Umbilical cord (tissue), 2 donors: ENCODE results near the gene ZNF516. TPM values are rescaled to one million over a fixed set of nuclear protein-coding genes. Genes with fewer than 3 reads are reported as not detected.
"Not testable (repeated sequence)": the region's sequence is repeated elsewhere in the genome, so short reads cannot be mapped to it uniquely, and the experiment has no call there.

Source experiments
- DNase-seq: peaks from one replicate; pipeline ENCODE4 v3.0.0-alpha.2; 2015; ENCODE audit warnings: low spot score
- total RNA-seq: library from RNA; depleted of rRNA; stranded (reverse); fragments of >200 nt; gene quantifications from one replicate; pipeline ENCODE4 v1.2.3, GENCODE V29; 2014; ENCODE audit warnings: low replicate concordance; ENCODE audit not compliant: insufficient read depth

Gene ZNF516
- total RNA-seq, 1 donor from 2014 or later, result 29.6 TPM

DNA sequence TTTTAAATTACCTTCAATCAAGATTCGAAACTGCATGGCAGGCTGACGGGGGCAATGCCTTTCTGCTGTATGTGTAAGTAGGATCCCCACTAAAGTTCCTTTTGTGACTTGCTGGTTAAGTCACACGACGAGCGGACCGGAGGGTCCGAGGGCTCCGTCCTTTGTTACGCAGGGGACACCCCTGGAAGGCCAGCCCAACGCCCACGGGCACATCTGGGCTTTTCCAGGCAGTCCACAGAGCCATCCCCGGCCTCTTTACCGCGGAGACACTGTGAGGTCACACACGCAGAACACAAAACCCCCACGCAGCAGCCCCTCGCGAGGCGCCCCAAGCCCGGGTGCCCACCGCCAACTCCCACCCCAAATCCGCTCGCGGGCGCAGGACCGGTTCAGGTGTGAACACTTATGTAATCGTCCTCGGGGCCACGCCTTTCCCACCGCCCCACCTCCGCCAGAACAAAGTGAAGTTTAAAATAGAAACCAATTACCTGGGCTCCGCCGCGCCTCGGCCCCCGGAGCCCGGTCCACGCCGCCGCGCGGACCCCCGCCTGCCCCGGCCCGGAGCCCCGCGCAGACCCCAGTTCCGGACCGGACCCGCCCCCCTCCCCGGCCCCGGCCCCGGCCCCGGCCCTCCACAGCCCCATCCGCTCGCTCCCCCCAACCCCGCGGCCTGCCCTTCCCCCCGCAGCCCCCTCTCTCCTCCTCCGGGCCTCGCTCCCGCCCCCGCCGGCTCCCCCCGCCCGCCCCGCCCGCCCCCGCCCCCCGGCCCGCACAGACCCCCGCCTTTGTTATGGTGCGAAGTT is 4.2 kb downstream of the ZNF516 start:
- DNase-seq, result peak; percentile 31

DNA sequence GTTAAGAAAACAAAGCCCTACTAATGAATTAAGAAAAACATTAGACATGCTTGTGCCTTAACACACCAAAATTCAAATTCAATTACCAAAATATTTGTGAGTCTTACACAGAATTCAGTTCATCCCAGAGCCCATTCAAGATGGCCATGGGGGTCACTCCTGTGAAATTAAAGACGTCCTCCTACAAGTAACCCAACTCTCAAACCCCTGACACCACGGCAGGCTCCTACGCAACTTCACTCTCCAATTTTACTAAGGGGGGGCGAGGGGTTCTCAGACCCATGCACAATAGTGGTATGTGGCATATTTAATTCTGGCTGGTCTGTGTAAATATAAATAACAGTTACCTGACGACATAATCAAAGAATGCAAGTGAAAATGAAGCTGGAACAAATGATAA is 5.0 kb downstream of the ZNF516 start:
- DNase-seq, result no peak

DNA sequence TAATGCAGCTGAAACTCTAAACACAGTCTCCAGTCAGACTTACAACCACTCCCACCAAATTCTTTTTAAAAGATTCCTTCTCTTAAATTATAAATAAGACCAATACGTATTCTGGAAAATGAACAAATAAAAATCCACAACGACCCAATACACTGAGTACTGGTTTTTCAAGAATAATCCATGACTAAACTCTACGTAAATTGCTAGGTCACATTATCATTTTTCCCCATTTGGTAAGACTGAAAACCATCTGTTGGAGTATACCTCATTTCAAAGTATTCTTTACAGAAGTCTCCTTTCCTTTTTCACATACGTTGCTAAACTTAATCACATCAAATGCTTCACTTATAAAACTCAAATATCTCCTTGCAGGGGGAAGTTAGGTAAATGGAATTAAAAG is 6.0 kb downstream of the ZNF516 start:
- peak; percentile 56 for DNase-seq

DNA sequence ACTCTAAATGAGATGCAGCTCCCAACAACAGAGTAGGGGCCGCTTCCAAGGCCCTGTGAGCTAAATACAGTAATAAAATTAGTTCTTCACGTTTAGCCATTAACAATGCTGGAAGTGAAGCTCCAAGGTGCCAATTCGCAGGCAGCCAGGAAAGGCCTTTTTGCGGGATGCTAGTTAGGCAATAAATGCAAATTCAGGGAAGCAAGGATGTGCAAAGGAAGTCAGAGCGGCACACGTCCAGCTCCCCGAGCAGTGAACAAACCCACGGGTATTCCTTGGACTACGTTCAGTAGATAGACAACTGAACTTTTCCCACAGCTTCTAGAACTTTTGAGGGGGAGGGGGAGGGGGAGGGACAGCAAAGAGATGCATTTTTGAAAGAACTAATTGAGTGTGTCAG is 6.9 kb downstream of the ZNF516 start:
- DNase-seq, result peak; percentile 23

DNA sequence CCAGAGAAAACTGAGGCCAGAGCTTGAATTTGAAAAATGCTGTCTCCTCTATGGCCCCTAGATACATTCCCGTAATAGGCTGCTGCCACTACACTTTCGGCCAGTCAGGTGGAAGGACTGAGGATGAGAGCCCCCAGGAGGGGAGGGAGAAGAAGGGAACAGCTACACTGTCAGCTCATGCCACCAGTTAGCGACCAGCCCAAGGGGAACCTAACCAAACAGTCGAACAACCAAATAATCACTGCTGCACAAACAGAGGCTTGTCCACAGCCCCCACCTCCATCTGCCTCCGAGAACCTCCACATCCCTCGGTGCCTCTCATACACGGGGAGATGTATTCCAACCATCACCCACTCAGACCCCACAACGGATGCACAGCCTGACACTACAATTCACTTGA is 7.3 kb downstream of the ZNF516 start:
- DNase-seq, result no peak

DNA sequence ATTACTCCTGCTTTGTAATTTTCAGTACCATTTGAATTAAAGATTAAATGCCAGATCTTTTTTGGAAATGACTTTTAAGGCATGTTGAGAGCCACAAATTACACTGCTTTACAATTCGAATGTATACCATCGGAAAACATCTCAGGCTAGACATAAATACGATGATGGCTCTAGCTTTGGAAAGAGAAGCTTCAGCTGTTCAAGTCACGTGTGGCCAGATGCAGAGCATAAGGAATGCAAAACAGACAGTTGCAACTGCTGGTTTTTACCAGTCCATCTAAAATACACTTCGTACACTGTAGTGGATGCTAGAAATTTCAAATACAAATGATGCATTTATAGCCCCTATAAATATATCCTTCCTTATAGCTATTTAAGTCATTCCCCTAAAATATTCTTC is 8.0 kb downstream of the ZNF516 start:
- DNase-seq, result peak; percentile 84

DNA sequence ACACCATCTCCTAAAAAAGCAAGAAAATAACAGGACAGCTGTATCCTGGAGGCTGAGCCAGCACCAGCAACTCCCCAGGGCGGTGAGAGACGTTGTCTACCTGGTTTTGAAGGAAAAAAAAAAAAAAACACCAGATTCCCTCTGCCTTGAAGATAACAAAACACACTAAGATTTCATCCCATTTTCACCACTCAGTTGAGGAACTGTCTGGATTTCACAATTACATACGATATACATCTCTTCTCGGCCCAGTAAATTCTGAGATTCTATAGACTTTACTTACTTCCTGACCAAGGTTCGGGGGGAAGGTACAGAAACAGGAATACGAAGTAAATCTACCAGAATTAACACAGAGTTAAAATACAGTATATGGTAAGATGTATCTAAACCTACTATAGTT is 8.5 kb downstream of the ZNF516 start:
- no peak for DNase-seq

DNA sequence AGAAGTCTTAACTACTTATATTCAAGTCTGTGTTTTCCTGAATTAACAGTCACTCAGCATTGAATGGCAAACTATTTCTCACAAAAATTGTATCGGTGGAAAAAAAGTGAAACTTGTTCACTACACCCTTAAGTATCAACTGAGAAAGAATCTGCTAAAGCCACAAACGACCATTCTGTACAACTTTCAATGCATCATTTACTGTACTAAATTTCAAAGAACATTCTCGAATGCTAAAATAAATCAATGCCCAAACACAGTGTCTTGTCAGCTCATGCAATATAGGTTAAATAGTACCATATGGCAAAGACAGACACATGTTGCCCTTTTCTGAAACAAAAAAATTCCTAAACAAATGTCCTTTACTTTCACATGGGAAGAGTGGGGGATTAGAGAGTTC is 9.0 kb downstream of the ZNF516 start:
- no peak for DNase-seq

DNA sequence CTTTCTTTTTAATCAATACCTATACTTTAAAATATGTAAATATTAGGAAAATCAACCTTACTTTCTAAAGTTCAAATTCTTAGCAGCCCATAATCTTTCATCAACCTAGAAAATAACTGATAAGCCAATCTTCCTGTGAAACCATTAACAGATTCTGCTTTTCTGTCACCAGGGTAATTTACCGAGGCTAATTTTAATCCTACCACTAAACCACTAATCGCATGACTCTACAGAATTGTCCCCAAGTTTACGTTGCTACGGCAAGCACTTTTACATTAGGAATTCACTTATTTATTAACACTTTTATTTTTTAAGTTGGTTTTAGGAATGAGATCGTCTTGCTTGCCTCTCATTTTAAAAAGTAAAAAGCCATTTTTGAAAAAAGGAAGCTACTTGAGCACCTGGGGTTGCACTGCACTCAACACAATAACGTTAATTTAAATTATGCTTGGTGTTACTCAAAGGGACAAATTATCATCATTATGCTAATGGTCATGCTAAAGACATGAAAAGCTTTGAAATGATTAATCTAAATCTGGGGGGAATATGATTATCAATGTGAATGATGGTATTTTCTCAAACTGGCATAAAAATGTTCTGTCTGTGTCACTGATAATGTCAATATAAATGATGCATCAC is 10.2 kb downstream of the ZNF516 start:
- DNase-seq, result no peak

DNA sequence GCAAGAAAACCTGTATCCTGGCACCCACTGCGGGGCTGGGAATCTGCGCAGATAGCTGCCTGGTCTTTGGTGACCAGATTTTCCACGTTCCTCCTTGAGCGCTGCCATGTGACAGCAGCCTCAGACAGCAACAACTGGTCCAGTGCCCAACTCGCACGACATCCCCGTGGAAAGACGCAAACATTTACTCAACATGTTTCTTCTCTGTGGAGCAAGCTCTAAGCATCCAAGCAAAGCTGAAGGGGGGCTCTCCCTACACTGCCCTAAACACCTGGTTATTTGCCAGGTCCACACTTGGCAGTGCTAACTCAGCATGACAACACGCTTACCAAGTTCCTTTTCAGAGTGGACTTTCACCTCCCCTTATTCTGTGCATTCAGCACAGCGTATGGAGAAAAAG is 11.3 kb downstream of the ZNF516 start:
- no peak for DNase-seq

DNA sequence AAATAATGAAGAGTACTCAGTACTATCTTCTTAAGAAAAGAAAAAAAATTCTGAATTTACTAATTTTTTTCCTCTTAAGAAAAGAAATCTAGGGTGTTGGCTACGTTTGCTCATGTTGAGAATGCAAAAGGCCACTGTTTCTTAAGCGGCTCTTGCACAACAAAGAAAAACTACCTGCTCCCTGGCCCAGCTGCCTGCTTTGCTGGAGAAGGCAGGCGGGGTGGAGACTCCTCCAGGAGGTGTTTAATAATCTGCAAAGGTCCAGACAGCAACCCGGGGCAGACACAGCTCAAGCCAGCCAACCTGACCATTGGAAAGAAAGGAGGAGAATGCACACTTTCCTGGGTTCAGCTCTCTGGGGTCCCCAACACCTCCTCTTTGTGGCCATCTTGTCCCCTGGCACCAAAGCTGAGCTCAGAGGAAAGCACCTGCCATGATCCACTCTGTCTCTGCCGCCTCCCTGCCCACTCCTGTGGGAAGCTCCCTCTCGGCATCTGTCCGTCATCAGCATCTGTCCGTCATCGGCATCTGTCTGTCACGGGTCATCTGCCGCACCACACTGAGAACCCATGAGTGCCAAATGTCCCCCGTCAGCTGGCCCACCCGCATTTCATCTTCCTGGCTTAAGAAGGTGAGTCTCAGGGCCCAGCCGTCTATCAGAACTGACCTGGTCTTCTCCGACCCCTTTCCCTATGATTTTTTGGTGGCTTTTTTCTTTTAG is 11.9 kb downstream of the ZNF516 start:
- DNase-seq, result no peak

DNA sequence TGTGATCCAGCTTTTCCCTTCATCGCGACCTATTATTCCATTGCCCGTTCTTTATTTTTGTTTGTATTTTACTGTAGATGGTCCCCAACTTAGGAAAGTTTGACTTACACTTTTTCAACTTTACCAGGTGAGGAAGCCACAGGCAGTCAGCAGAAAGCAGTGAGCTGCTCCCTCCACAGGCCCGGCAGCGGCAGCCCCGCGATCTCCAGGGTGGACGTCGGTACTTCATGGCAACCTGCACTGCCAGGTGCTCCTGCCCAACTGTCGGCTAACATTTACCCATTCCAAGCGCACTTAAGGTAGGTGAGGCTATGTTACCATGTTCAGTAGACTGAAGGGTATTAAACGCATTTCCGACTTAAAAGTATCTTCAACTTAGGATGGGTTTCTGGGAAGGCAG is 12.8 kb downstream of the ZNF516 start:
- DNase-seq, result no peak

DNA sequence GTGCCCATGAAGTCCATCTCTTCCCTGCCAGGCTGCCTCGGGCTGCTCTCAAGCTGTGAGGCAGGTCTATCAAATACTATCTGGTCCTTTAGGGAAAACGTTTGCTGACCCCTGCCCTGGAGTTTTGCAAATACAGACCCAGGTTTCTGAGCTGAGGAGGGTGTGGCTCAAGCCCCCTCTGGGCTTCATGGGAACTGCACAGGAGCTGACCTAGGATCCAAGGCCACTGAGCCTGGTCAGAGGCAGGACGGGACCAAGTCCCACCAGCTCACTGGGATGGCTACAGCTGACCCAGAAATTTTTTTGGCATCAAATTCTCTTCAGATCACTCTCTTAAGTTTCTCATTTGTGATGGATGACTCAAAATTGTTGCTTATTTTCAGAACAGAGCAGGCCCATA is 14.1 kb downstream of the ZNF516 start:
- DNase-seq, result no peak

DNA sequence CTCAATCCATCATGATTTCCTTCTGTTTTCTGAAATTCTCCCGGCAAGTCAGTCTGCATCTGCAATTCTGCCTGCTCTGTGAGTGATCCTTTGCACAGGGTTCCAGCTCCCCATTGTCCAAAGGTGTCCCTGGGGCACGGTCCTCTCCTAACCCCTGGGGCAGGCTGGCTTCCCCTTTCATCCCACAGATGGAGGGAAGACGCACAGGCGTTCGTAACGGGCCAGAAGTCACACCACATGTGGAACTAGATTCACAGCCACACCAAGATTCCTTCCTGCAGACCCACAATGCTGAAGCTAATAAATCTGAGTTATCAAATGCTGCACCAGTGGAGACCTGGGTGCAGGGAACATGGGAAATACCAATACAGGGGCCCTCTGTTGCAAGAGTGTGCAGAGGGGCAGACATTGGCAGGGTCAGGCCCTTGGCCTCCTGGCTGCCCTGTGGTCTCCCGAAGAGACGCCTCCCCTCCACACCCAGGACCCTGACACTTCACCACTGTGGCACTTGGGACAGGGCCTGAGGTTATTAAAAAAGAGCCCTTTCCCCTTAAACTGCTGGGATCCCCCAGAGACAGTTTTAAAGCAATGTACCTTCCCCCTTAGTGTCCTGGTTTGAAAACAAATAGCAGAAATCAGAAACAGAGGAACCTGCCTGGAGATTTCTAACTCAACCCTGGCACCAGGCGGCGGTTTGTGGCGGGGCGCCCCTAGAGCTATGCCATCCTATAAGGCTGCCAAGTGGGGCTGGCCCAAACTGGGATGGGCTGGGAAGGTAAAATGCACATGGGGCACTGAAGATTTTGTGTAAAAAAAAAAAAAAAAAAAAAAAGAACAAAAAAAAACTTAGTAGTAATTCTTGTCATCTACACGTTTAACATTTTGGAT is 15.4 kb downstream of the ZNF516 start:
- DNase-seq, result no peak

DNA sequence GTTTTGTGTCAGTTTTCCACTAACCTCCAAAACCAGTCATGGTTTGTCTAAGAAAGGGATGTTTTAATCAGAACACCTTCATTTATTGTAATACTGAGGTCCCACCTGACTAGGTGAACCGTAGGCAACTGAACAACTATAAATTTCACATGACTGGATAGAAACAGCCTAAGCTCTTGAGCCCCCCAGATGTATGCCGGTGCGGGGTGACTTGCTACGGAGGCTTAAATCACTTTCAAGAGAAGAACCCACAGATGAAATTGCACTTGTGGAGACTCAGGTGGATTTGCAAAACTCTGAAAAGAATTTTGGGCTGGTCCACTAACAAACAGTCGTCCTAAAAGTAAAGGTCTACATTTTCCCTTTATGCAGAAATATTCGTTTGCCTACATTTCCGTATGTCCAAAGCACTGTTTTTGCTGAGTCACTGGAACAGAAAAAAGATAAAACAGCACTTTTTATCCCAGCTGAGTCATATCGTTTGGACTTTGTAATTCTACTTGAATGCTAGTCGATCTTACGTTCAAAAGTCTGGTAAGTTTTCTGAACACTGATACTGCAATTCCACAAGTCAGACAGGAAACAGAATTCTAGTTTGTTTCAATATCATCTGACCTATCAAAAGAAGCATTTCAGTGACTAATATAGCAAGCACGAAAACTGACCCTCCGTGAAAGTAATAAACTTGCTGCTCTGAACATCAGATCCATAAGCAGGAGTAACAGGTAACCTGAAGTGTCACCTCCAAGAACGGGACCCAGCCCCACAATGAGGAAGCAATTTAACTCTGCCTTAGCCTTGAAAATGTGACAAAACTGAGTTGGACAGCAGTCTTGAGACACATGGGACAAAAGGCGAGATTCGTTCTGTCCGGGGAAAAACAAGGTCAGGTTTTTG is 18.1 kb downstream of the ZNF516 start:
- peak; percentile 87 for DNase-seq

DNA sequence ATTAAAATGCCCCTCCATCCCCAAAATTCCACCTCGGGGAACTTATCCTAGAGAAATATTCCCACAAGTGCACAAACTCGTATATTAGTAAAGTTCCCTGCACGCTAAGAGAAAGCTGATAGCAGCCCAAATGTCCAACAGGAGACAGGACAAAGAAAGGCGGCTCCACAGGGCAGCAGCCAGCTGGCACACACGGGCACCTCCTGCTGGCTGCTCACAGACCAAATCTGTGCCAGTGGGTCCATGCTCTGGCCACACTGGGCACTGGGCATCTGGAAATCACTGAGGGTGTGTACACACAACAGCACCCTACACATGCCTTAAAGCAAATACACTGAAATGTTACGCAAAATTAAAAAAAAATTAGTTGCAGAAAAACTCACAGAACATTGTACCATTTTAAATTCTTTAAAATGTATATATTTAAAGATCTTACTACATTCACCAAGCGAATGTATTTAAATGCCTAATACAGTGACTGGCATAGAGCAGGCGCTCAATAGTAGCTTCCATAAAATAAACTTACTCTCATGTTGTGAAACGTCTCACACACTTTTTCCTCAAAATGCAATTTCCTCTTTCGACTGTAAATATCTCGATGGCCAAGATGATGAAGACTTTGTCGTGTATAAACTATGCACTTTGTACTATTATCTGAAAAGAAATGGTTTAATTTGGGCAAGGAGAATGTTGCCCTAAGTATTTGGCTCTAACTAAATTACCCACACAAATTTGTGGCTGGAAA is 19.4 kb downstream of the ZNF516 start:
- DNase-seq, result no peak

DNA sequence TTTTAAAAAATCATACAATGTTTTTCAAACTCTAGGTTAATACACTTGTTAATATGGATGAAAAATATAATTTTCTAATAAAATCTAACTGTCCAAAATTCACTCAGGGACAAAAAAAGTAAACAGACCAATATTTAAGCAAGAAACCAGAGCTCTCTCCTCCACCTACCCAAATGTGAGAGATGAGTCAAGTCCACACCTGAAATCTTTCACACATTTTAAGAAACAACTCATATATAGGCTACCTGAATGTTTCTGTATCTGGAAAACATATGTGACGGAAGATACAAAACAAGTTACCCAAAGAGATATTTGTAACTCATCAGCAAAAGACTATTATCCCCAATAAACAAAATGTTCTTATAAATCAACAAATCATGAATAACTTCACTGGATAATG is 20.2 kb downstream of the ZNF516 start:
- no peak for DNase-seq

DNA sequence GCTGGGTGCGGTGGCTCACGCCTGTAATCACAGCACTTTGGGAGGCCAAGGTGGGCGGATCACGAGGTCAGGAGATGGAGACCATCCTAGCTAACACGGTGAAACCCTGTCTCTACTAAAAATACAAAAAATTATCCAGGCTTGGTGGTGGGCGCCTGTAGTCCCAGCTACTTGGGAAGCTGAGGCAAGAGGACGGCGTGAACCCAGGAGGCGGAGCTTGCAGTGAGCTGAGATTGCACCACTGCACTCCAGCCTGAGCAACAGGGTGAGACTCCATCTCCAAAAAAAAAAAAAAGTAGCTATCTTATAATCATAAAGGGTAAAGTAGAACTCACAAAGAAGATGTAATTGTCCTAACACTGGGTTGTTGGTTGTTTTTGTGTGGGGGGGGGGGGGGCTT is 21.5 kb downstream of the ZNF516 start:
- not testable (repeated sequence) for DNase-seq

DNA sequence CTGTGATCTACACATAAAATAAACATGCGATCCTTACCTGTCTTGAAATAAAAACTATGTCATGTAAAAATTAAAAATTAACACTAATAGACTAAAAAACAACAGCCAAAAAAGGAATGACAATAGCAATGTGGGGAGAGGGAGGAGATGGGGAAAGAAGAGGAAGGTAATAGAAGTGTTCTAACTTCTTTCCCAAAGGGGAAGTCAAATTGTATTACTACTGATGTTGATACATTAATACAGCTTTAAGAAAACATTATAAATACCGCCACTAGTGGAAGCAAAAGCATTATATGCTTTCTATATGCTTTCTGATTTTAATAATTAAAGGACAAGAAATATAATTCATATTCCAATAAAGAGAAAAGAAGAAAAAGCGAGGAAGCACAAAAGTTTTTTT is 22.2 kb downstream of the ZNF516 start:
- no peak for DNase-seq

DNA sequence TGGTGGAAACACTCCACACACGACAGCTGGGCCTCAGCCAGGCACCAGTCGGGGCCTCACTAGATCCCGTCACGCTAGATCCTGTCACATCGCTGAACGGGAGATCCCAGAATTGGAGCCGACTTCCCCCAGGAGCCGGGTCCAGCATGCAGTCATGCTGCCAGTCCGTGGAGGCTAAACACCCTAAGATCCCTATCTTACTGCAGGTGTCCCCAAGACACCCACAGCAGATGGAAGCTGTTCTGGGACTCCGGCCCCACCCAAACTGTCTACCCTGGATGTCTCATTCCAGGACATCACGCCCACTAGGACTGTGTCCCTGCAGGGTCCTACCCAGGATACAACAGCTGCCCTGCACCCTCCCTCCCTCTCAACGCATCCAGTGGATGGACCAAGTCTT is 23.4 kb downstream of the ZNF516 start:
- no peak for DNase-seq
